Renal cortex interstitium (tissue), 11 donors: ENCODE results near the gene ADORA2A. TPM values are rescaled to one million over a fixed set of nuclear protein-coding genes. Genes with fewer than 3 reads are reported as not detected.
"Not testable (repeated sequence)": the region's sequence is repeated elsewhere in the genome, so short reads cannot be mapped to it uniquely, and the experiment has no call there.

Source experiments
- DNase-seq, 11 donors: peaks; one replicate each; pipeline ENCODE4 v3.0.0-alpha.2; 2013; ENCODE audit warnings: low read depth in 9 of 11, low spot score in 4 of 11; ENCODE audit errors: extremely low read depth in 1 of 11
- polyA plus RNA-seq, 3 donors: library from polyadenylated mRNA; unstranded; fragments of 120-200 nt; gene quantifications; one replicate each; pipeline ENCODE4 v1.2.1, GENCODE V29; 2013; ENCODE audit not compliant: insufficient read length in 3 of 3

The ADORA2A gene
- polyA plus RNA-seq, 3 donors: 5.8 to 8.0 (median 8.0) TPM

DNA sequence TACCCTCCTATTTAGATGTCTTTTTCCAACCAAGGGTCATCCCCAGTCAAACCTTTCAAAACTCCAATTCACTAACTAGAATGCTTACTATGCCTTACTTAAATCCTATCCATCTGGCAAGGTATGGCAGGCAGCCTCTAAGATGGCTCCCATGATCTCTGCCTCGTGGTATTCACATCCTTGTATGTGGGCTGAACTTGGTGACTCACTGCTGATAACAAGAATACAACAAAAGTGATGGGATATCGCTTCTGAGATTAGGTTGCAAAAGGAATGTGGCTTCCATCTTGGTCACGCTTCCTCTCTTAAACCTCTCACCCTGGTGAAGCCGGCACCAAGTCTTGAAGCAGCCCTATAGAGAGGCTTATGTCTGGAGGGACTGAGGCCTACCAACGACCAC lies 38.2 kb downstream of the ADORA2A start:
- no peak for DNase-seq

DNA sequence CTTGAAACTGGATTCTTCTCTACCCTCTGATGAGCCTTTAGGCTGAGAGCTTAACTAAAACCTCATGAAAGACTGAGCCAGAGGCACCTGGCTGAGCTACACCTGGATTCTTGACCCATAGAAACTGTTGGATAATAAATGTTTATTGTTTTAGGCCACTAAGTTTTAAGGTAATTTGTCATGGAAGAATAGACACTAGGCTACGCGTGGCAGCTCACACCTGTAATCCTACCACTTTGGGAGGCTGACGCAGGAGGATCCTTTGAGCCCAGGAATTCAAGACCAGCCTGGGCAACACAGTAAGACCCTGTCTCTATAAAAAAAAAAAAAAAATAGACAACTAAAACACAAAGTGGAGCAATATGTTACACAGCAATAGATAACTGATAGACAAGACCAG lies 38.6 kb downstream of the ADORA2A start:
- DNase-seq: no peak

DNA sequence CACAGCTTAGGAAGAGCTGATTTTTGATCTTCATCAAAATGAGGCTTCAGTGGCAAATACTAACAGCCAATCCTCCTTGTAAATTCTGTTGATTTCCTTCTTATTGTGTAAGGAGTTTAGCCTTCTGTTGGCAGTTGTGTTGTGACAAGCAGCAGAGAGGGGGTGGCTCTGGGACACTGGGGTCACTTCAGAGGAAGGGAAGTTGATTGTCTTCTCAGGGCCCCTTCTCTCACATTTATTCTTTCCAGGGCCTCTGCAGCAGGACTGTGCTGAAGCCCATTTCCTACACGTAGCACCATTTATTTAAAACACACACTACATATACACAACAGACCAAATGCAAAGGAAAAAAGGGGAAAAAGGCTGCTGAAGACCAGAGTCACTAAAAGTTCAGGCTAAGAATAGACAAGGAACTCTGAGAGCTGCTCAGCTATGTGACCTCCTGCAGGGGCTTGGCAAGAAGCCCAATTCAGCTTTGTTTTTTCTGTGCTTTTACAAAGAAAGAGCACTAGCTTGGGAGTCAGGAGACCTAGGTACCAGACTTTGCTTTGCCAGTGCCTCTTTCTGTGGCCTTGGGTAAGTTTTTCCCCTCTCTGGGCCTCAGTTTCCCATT lies 39.4 kb downstream of the ADORA2A start:
- peak in 7 of 11 donors; percentile 42 to 70 (median 63) for DNase-seq

DNA sequence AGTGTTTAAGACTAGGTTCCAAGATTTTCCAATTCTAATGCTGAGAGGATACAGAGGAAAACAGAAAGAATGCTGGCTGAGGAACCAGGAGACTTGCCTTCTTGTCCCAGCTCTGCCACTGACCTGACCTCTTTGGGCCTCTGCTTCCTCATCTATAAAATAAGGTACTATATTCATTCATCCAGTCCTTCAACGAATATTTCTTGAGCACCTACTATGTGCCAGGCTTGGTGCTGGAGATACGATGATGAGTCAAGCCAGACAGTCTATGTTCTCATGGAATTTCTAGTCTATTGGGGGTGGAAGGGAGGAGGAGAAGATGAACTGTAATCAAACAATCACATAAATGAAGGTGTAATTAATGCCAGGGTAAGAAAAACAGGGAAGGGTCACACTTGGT lies 39.9 kb downstream of the ADORA2A start:
- no peak for DNase-seq

DNA sequence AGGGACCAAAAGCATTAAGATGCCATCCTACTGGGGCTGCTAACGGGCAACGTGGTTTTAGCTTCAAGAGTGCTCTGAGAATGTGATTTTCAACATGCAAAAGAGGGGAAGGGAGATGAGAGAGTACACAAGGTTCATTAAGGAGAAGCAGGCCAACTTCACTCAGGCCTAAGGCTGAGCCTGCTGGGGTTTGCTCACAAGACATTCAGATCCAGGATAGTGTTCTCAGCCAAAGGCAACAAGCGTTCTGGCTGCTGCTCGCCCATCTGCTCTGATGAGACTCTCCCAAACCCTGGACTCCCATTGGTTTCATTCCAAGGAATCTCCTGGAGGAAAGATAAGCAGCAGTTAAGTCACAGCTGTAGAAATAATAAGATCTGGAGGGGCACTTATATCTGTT lies 44.2 kb downstream of the ADORA2A start:
- DNase-seq: peak in 2 of 11 donors; percentile 7 to 36

DNA sequence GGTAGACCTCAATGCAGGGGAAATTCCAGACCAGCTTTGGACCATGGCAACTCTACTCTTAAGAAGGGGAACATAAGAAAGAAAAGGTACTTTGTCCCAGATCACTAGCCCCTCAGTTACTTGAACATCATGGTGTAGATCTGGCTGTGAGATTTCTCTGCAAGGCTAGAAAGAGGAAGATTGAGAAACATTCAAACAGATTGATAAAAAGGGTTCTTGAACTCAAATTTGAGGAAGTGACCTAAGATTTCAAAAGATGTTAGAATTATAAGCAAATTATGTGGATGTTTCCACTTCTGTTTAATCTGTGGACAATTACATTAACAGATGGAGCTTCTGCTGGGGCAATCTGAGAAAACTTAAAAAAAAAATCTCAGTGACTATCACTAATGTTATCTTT lies 45.9 kb downstream of the ADORA2A start:
- DNase-seq: no peak

DNA sequence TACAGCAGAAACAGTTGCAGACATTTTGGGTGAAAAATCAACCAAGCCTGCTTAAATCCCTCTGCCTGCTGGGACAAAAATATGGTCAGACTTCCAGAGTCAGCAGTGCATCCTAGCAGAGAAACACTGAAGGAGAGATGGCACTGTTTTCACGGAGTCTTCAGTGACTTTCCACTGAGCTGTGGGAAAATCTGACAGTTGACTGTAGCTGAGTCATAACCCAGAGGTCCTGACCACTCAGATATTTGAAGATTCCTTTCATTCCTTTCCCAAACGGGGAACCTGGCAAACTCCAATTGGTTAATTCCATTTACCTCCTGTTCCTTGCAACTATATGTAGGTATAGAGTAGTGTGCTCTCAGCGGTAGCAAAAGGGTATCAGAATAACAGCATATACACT lies 46.8 kb downstream of the ADORA2A start:
- no peak for DNase-seq

DNA sequence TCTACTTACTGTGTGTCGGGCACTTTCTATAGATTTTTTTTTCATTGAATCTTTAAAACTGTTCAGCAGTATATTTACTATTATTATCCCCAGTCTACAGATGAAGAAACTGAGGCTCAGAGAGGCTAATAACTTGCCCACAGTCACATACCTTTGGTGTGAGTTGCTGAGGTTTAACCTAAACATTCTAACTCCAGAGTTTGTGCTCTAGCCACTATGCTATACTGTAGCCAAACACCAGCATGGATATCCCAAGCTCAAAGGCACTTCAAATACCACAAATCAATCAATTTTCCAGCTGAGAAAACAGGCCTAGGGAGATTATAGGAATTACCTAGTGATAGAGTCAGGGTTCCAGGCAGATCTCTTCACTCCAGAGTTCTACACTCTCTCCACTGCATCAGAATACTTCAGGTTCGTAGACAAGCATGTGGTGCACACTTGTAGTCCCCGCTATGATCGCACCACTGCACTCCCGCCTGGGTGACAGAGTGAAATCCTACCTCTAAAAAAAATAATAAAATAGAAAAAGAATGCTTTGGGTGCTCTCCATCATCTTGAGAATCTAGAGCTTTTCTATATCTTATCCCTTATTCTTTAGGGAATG lies 47.4 kb downstream of the ADORA2A start:
- DNase-seq: no peak

DNA sequence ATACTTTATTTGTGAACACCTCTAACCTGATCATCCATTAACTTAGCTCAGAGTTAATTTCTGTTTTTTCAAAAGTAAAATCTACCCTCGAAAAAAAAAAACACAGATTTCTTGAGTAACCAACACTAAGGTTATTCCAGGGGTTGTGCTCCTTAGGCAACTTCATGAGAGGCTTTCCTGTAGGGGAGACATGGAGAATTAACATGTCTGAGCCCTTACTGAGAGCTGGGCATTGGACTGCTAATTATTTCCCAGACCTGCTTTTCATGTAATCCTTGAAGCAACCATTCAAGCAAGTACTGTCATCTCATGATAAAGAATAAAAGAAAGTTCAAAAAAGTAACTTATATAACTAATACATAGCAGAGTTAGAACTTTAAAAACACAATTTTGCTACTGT lies 54.2 kb downstream of the ADORA2A start:
- no peak for DNase-seq

DNA sequence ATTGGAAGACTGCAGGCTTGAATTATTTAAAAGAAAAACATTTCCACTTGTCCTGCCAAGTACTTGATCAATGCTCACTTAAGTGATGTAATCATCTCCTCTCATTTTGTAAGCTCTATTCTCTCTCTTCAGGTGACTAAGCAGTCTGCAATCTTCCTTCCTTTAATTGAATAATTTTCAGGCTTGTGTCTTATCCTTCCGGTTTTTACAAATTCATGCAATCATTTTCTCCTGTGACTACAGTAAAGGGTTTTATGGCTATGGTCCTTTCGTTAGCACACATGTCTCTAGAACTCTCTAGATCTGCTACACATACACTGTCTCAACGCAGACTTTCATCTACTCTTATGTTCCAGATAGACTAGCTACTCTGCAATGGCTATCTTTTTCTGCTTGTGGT lies 55.2 kb downstream of the ADORA2A start:
- DNase-seq: no peak

DNA sequence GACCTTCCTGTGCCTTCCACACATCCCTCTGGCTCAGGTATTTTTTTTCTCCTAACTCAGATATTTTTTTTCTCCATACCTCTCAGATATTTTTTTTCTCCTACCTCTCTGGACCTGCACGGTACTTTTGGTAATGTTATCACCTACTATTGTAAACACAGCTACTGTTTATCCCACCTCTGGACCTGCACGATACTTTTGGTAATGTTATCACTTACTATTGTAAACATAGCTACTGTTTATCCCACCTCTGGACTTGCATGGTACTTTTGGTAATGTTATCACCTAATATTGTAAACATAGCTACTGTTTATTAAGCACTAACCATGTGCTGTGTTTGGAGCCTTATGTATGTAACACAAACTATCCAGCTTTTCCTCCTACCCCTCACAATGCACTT lies 55.6 kb downstream of the ADORA2A start:
- DNase-seq: no peak

DNA sequence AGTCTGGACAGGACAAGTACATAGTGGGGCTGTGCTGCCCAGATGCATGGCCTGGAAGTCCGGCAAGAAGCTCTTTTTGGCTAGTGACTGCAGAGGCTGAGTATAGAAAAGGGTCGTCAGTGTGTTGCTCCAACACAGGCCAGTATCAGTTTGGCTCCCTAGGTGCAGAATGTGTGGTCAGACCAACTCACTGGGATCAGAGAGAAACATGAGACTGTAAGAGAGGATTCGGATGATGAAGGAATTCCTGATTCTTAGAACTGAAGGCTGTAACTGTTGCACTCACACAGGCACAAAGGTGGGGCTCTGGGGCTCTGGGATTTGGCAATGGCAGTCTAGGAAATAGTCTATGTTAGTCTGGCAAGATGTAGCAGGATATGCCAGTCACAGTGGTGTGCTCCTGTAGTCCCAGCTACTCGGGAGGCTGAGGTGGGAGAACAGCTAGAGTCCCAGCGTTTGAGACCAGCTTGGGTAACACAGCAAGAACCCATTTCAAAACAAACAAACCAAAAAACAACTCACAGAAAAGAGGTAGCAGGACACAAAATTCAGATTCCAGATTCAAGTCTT lies 56.7 kb downstream of the ADORA2A start:
- no peak for DNase-seq

DNA sequence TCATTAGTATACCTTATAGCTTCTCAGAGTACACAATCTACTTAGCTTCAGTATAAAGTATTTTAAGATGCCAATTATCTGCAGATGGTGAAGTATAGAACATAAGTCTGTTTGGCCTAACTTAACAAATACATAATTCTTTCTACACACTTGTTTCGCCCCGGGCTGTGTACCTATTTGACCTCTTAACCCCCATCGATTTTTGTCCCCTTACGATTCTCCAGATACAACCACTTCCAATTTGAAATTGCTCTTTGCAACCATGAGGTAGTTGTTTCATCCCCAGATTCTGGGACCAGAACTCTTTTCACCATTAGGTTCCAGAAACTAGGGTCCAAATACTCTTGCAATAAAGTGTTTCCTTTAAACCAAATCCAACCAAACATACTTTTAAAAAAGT lies 57.8 kb downstream of the ADORA2A start:
- DNase-seq: no peak

DNA sequence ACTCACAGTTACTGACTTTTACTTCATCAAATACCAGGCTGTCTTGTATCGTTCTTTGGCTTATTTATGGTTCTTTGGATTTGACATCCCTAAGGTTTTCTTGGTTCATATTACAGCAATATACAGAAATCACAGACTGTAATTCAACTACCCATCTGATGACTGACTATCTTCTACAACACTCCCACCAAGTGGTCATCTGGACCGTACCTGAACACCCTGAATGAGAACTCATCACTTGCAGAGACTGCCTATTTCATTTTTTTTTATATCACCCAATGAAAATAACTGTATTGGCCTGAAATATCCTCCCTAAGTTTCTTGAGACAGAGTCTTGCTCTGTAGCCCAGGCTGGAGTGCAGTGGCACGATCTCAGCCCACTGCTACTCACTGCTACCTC lies 58.2 kb downstream of the ADORA2A start:
- DNase-seq: no peak

DNA sequence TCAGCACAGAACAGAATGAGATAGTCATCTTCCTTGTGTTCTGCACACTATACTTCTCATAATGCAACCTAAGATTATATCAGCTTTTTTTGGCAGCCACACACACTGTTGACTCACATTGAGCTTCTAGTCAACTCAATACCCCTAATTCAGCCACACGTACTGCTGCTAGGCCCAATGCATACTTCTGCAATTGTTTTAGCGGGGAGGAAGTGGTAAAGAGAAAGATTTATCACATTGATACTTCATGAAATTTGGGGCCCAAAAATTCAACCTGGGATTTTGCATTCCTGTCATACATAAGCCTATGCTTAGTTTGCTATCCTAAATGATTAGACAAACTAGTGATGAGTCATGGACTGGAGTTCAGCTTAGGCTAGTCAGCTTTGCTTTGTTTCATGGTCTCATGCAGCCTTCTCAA lies 59.1 kb downstream of the ADORA2A start:
- no peak for DNase-seq

DNA sequence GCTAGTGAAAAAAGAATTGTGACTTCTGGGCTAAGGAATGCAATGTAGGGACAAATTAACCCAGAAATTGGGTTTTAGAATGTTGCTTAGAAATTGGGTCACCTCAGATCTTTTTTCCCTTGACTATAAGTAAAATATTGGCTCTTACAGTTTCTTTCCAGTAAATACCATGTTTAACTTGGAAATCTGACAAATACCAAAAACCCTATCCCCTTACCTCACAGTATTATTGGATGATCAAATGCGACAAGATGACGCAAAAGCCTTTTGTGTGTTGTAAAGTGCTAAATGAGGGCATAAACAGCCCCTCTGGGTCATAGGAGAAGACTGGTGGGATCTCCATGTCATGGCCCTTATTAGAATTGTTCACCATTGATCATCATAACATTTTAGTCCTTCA lies 61.6 kb downstream of the ADORA2A start:
- no peak for DNase-seq

DNA sequence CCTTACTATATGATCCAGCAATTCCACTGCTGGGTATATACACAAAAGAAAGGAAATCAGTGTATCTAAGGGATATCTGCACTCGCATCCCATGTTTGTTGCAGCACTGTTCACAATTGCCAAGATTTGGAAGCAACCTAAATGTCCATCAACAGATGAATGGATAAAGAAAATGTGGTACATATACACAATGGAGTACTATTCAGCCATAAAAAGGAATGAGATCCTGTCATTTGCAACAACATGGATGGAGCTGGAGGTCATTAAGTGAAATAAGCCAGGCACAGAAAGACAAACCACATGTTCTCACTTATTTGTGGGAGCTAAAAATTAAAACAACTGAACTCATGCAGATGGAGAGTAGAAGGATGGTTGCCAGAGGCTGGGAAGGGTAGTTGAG lies 62.0 kb downstream of the ADORA2A start:
- DNase-seq: not testable (repeated sequence)
